ENCODE results near the gene SULT1A2. TPM values are rescaled to one million over a fixed set of nuclear protein-coding genes. Genes with fewer than 3 reads are reported as not detected.

The SULT1A2 gene
- total RNA-seq, 1 donor: not detected

DNA sequence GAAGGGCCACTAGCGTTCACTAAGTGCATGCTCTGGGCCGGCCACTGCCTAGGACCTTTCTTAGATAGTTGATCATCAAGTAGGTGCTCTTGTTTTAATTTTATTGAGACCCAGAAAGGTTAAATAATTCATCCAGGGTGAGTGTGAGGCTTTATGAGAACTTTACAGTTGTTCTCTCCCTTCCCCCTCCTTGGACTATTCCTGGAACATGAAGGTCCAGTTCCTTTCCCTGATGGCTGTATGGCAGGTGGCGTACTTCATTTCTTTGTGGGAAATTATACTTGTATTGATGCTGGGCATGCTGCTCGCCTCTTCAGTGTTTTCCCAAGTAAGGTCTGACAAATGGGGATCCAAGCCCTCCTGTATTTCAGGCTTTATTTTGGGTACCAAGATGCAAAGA, 34.7 kb downstream of the SULT1A2 start:
- Histone ChIP-seq H2AFZ (ENCODE audit: low read length) (no peak overlapping the region), H3K27me3 (ENCODE audit: insufficient read depth, low read length) (no peaks in the 10 kb centered on the region), H3K36me3 (ENCODE audit: insufficient read depth, low read length) (peaks cover 8% of the 10 kb centered on the region), H3K4me3 (ENCODE audit: insufficient read depth, low read length) (no peak overlapping the region), H3K4me1 (ENCODE audit: insufficient read depth, low read length) (no peaks in the 10 kb centered on the region), H3K27ac (ENCODE audit: low read depth, low read length) (no peak overlapping the region), H3K4me2 (ENCODE audit: insufficient read depth, low read length) (no peak overlapping the region), H3K9me3 (ENCODE audit: low read depth, low read length) (peaks cover under 1% of the 10 kb centered on the region), H4K20me1 (ENCODE audit: insufficient read depth, low read length) (no peaks in the 10 kb centered on the region), H3K79me2 (ENCODE audit: insufficient read depth, low read length) (peaks cover 2% of the 10 kb centered on the region)
- DNase-seq (ENCODE audit: insufficient read length, low spot score, missing footprints): no peak
- TF ChIP-seq, protein P1, sequence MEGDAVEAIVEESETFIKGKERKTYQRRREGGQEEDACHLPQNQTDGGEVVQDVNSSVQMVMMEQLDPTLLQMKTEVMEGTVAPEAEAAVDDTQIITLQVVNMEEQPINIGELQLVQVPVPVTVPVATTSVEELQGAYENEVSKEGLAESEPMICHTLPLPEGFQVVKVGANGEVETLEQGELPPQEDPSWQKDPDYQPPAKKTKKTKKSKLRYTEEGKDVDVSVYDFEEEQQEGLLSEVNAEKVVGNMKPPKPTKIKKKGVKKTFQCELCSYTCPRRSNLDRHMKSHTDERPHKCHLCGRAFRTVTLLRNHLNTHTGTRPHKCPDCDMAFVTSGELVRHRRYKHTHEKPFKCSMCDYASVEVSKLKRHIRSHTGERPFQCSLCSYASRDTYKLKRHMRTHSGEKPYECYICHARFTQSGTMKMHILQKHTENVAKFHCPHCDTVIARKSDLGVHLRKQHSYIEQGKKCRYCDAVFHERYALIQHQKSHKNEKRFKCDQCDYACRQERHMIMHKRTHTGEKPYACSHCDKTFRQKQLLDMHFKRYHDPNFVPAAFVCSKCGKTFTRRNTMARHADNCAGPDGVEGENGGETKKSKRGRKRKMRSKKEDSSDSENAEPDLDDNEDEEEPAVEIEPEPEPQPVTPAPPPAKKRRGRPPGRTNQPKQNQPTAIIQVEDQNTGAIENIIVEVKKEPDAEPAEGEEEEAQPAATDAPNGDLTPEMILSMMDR (IDR thresholded peaks at IDR 0.05; ENCODE audit: extremely low read depth, low read depth, low read length): no peak

DNA sequence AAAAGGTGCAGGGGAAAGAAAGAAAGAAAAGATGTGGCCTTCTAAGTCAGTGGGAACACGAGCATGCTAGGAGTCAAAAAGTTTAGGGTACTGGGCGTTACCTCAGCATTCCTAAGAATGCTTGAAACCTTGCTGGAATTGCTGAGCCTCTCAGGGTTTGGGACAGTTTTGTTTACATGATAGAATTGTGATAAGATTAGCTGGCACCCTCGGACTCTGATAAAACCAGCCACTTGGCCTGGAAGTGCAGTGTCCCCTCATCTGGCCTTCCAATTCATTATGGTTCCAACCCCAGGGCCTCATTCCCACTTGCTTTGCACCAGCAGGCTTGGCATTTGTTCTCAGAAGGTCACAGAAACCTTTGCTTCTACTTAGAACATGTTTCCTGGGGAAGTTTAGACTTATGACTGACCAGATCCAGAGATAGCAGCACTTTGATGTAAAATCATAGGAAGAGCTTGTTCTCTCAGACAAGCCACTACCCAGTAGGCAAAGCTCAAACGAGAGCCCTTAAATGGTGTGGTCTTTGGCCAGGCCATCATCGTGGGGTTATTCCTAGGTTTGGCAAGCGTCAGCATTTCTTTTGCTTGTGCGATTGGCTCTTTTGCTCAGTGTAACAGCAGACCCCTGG, 35.2 kb downstream of the SULT1A2 start:
- no peak for DNase-seq (ENCODE audit: insufficient read length, low spot score, missing footprints)
- Histone ChIP-seq H3K27me3 (ENCODE audit: insufficient read depth, low read length) (no peaks in the 10 kb centered on the region), H4K20me1 (ENCODE audit: insufficient read depth, low read length) (no peaks in the 10 kb centered on the region), H3K4me1 (ENCODE audit: insufficient read depth, low read length) (no peaks in the 10 kb centered on the region), H3K79me2 (ENCODE audit: insufficient read depth, low read length) (peaks cover 2% of the 10 kb centered on the region), H3K4me3 (ENCODE audit: insufficient read depth, low read length) (no peak overlapping the region), H3K9me3 (ENCODE audit: low read depth, low read length) (no peaks in the 10 kb centered on the region), H3K4me2 (ENCODE audit: insufficient read depth, low read length) (no peak overlapping the region), H3K27ac (ENCODE audit: low read depth, low read length) (no peak overlapping the region), H3K36me3 (ENCODE audit: insufficient read depth, low read length) (peaks cover 8% of the 10 kb centered on the region), H2AFZ (ENCODE audit: low read length) (no peak overlapping the region)
- TF ChIP-seq, protein P1 (IDR thresholded peaks at IDR 0.05; ENCODE audit: extremely low read depth, low read depth, low read length): no peak

DNA sequence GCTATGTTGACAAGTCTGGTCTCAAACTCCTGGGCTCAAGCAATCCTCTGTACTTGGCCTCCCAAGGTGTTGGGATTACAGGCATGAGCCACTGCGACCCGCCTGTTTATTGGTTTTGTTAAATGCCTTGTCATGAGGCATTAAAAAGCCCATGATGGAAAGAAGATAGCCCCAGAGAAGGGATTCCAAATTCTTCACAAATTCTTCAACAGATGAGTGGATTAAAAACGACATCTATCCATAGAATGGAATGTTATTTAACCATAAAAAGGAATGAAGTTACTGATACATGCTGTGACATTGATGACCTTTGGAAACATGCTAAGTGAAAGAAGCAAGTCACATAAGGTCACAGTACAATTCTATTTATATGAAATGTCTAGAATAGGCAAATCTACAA, 38.4 kb downstream of the SULT1A2 start:
- peaks cover 8% of the 10 kb centered on the region for H3K36me3 ChIP-seq (ENCODE audit: insufficient read depth, low read length)
- H3K4me1 ChIP-seq (ENCODE audit: insufficient read depth, low read length): peaks cover 6% of the 10 kb centered on the region
- H3K4me2 ChIP-seq (ENCODE audit: insufficient read depth, low read length): no peak overlapping the region
- H3K79me2 ChIP-seq (ENCODE audit: insufficient read depth, low read length): peaks cover 8% of the 10 kb centered on the region
- no peak overlapping the region for H3K4me3 ChIP-seq (ENCODE audit: insufficient read depth, low read length)
- H4K20me1 ChIP-seq (ENCODE audit: insufficient read depth, low read length): no peaks in the 10 kb centered on the region
- TF ChIP-seq, protein P1 (IDR thresholded peaks at IDR 0.05; ENCODE audit: extremely low read depth, low read depth, low read length): no peak
- H2AFZ ChIP-seq (ENCODE audit: low read length): no peak overlapping the region
- H3K27ac ChIP-seq (ENCODE audit: low read depth, low read length): no peak overlapping the region
- no peaks in the 10 kb centered on the region for H3K9me3 ChIP-seq (ENCODE audit: low read depth, low read length)
- DNase-seq (ENCODE audit: insufficient read length, low spot score, missing footprints): no peak
- H3K27me3 ChIP-seq (ENCODE audit: insufficient read depth, low read length): no peaks in the 10 kb centered on the region

DNA sequence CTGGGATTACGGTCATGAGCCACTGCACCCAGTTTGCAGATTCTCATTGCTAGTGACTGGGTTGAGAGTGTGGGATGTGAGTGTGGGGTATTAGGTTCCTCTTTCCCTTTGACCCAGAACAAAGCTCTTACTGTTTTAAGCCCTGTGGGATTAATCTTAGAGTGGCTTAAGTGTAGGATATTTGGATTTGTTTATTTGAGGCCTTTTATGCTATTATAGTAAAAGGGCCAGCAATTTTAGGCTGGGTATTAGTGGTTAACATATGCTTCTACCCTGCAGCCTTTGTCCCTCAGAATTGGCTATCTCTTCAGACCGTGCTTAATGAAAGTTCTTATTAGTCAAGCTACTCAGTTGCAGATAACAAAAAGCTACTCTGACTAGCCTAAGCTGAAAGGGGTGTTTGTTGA, 39.9 kb downstream of the SULT1A2 start:
- Histone ChIP-seq H3K27ac (ENCODE audit: low read depth, low read length) (no peak overlapping the region), H3K36me3 (ENCODE audit: insufficient read depth, low read length) (peaks cover 8% of the 10 kb centered on the region), H3K9me3 (ENCODE audit: low read depth, low read length) (no peaks in the 10 kb centered on the region), H3K4me3 (ENCODE audit: insufficient read depth, low read length) (no peak overlapping the region), H4K20me1 (ENCODE audit: insufficient read depth, low read length) (no peaks in the 10 kb centered on the region), H3K27me3 (ENCODE audit: insufficient read depth, low read length) (no peaks in the 10 kb centered on the region), H3K4me2 (ENCODE audit: insufficient read depth, low read length) (no peak overlapping the region), H3K4me1 (ENCODE audit: insufficient read depth, low read length) (peaks cover 6% of the 10 kb centered on the region), H2AFZ (ENCODE audit: low read length) (no peak overlapping the region), H3K79me2 (ENCODE audit: insufficient read depth, low read length) (peaks cover 6% of the 10 kb centered on the region)
- DNase-seq (ENCODE audit: insufficient read length, low spot score, missing footprints): no peak
- TF ChIP-seq, protein P1 (IDR thresholded peaks at IDR 0.05; ENCODE audit: extremely low read depth, low read depth, low read length): no peak

All from osteoblast (primary cell).